Caco-2 (cell line): ENCODE results near the gene RXYLT1. TPM values are rescaled to one million over a fixed set of nuclear protein-coding genes. Genes with fewer than 3 reads are reported as not detected.

ENCODE experiments used
- BruUV-seq: library from RNA; stranded (reverse); fragments of 400-500 nt; replicated peaks from 2 replicates; lab custom pipeline; 2021; lab: Mats Ljungman, UMichigan
- CTCF ChIA-PET: fragments of 300-600 bp; sonication (Branson Sonifier 250); formaldehyde crosslinking; loops from one replicate; lab custom pipeline; 2022; ENCODE audit warnings: antibody characterized with exemption; lab: Charles Lee
- POLR2A ChIA-PET: fragments of 300-600 bp; sonication (Branson Sonifier 250); formaldehyde crosslinking; loops from one replicate; lab custom pipeline; 2022; ENCODE audit warnings: antibody characterized with exemption; lab: Charles Lee
- DNase-seq, 2 experiments: peaks; one replicate each; pipeline versions ENCODE4 v3.0.0 to v3.0.0-alpha.2; 2020 to 2022
- H3K27me3 ChIP-seq: replicated peaks from 2 replicates; pipeline ENCODE4 v1.6.0; 2011; ENCODE audit warnings: low read length; ENCODE audit not compliant: control insufficient read depth, insufficient read depth
- H3K36me3 ChIP-seq: 2 replicates; pipeline ENCODE4 v1.5.1; 2011; ENCODE audit warnings: low read length; ENCODE audit not compliant: control insufficient read depth, insufficient read depth
- H3K4me1 ChIP-seq: fragments of 250-450 bp; sonication (Bioruptor Pico); 2 replicates; pipeline ENCODE4 v1.5.1; 2020; ENCODE audit warnings: mild to moderate bottlenecking
- H3K4me3 ChIP-seq: 2 replicates; pipeline ENCODE4 v1.5.1; 2011; ENCODE audit warnings: low read depth, mild to moderate bottlenecking, control low read depth, low read length
- H3K9me3 ChIP-seq: fragments of 250-450 bp; sonication (Bioruptor Pico); 2 replicates; pipeline ENCODE4 v1.5.1; 2020; ENCODE audit warnings: mild to moderate bottlenecking, moderate library complexity
- H3K27ac Mint-ChIP-seq: one replicate; pipeline ENCODE4 v1.8.0; 2022; ENCODE audit warnings: mixed read lengths; ENCODE audit not compliant: unreplicated experiment
- H3K27me3 Mint-ChIP-seq: one replicate; pipeline ENCODE4 v1.8.0; 2022; ENCODE audit warnings: mixed read lengths; ENCODE audit not compliant: insufficient read depth, unreplicated experiment
- H3K36me3 Mint-ChIP-seq: one replicate; pipeline ENCODE4 v1.8.0; 2022; ENCODE audit warnings: mild to moderate bottlenecking, mixed read lengths; ENCODE audit not compliant: insufficient read depth, unreplicated experiment
- H3K4me1 Mint-ChIP-seq: one replicate; pipeline ENCODE4 v1.8.0; 2022; ENCODE audit warnings: low read depth, mixed read lengths; ENCODE audit not compliant: unreplicated experiment
- H3K4me3 Mint-ChIP-seq: one replicate; pipeline ENCODE4 v1.8.0; 2022; ENCODE audit warnings: mild to moderate bottlenecking, moderate library complexity, mixed read lengths; ENCODE audit not compliant: unreplicated experiment
- H3K9me3 Mint-ChIP-seq: one replicate; pipeline ENCODE4 v1.8.0; 2022; ENCODE audit warnings: mixed read lengths; ENCODE audit not compliant: unreplicated experiment
- CTCF ChIP-seq, 2 experiments: fragments of 200-600 bp in 1 of 2; IDR thresholded peaks; 1 replicate in 1 of 2; 2 replicates in 1 of 2; pipeline versions ENCODE4 v1.5.1 to v1.8.0; 2011 to 2022; ENCODE audit warnings: antibody characterized with exemption in 1 of 2, control low read depth in 1 of 2, inconsistent platforms in 1 of 2, low read depth in 1 of 2, low read length in 1 of 2, mild to moderate bottlenecking in 1 of 2, moderate library complexity in 1 of 2; ENCODE audit not compliant: insufficient read depth in 1 of 2, severe bottlenecking in 1 of 2, unreplicated experiment in 1 of 2
- intact Hi-C: fragments of 100-400 bp; cut with micrococcal nuclease; formaldehyde crosslinking; loops from one replicate; pipeline ENCODE4 v1.10.0; 2022; ENCODE audit not compliant: unreplicated experiment
- total RNA-seq: library from RNA; stranded (reverse); gene quantifications from 2 replicates; pipeline ENCODE4 v1.2.3, GENCODE V29; 2022

Gene RXYLT1
- total RNA-seq, 1 experiment from 2014 or later: 9.1 TPM

DNA sequence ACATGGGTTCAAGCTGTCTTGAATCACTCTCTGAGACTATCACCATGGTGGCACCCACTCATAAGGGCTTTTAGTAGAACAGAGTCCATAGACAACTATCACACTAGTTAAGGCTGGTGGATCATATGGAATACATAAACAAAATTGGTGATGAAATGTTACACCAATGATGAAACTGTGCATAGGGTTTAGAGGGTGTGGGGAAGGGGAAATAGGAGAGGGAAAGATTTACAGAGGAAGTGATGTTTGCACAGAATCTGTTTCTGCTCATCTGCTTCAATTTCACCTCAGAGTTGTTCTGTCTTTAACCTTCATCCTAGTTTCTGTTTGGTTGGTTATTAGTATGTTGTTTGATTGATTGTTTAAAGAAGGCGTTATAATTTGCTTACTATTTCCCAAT is 2.4 kb upstream of the RXYLT1 start:
- Mint-ChIP-seq H3K4me1 (peaks cover 8% of the 10 kb centered on the region), H3K27ac (no peak overlapping the region), H3K4me3 (no peak overlapping the region), H3K9me3 (no peaks in the 10 kb centered on the region), H3K27me3 (peaks cover 13% of the 10 kb centered on the region), H3K36me3 (no peaks in the 10 kb centered on the region)
- Histone ChIP-seq H3K4me1 (no peaks in the 10 kb centered on the region), H3K4me3 (no peak overlapping the region), H3K9me3 (no peaks in the 10 kb centered on the region), H3K27me3 (no peaks in the 10 kb centered on the region), H3K36me3 (no peaks in the 10 kb centered on the region)
- BruUV-seq: no TSS peak
- TF ChIP-seq CTCF (IDR thresholded peaks at IDR 0.05; ENCODE audit: insufficient read depth in 1 of 2, low read depth in 1 of 2, low read length in 1 of 2, severe bottlenecking in 1 of 2, unreplicated experiment in 1 of 2): no peak
- intact Hi-C loops: no loop called here
- ChIA-PET POLR2A (no interaction called here), CTCF (no interaction called here)
- no peak for DNase-seq

DNA sequence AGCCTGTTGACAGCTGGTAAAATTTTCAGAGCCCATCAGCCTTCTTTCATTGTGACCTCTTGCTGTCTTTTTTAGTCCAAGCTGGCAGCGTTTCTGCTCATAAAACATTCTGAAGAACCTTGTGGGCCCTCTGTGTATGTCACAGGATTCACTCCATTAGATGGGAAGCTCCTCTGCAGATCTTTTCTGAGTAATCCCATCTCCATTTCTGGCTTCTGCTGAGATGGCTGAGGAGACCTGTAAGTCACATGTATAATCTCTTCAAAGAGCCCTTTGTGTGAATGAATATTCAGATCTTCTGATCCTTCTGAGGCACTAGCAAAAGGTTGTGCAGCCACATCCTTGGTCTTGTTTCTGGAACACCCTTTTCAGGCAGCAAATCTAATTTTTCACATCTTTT is 2.8 kb downstream of the RXYLT1 start:
- Histone ChIP-seq H3K36me3 (no peaks in the 10 kb centered on the region), H3K4me3 (no peak overlapping the region), H3K27me3 (no peaks in the 10 kb centered on the region), H3K9me3 (no peaks in the 10 kb centered on the region), H3K4me1 (no peaks in the 10 kb centered on the region)
- no peak overlapping the region for H3K27ac Mint-ChIP-seq
- H3K4me3 Mint-ChIP-seq: no peak overlapping the region
- peaks cover 8% of the 10 kb centered on the region for H3K4me1 Mint-ChIP-seq
- peaks cover 16% of the 10 kb centered on the region for H3K36me3 Mint-ChIP-seq
- ChIA-PET CTCF (no interaction called here), POLR2A (no interaction called here)
- DNase-seq: no peak
- intact Hi-C loops: no loop called here
- no TSS peak for BruUV-seq
- no peaks in the 10 kb centered on the region for H3K27me3 Mint-ChIP-seq
- no peaks in the 10 kb centered on the region for H3K9me3 Mint-ChIP-seq
- no peak for TF ChIP-seq CTCF (IDR thresholded peaks at IDR 0.05; ENCODE audit: insufficient read depth in 1 of 2, low read depth in 1 of 2, low read length in 1 of 2, severe bottlenecking in 1 of 2, unreplicated experiment in 1 of 2)

GRCh38 chr12:63787306-63787705 is 7.6 kb downstream of the RXYLT1 start:
- CTCF ChIA-PET: no interaction called here
- no TSS peak for BruUV-seq
- H3K36me3 ChIP-seq: no peaks in the 10 kb centered on the region; the same call in 1 of the 2 replicates
- H3K4me3 Mint-ChIP-seq: no peak overlapping the region
- no peaks in the 10 kb centered on the region for H3K9me3 ChIP-seq
- H3K27ac Mint-ChIP-seq: no peak overlapping the region
- H3K27me3 ChIP-seq: no peaks in the 10 kb centered on the region
- H3K36me3 Mint-ChIP-seq: peaks cover 24% of the 10 kb centered on the region
- POLR2A ChIA-PET: no interaction called here
- H3K9me3 Mint-ChIP-seq: no peaks in the 10 kb centered on the region
- no peak for TF ChIP-seq CTCF (IDR thresholded peaks at IDR 0.05; ENCODE audit: insufficient read depth in 1 of 2, low read depth in 1 of 2, low read length in 1 of 2, severe bottlenecking in 1 of 2, unreplicated experiment in 1 of 2)
- H3K4me1 Mint-ChIP-seq: no peaks in the 10 kb centered on the region
- no peaks in the 10 kb centered on the region for H3K4me1 ChIP-seq
- DNase-seq: no peak
- H3K27me3 Mint-ChIP-seq: no peaks in the 10 kb centered on the region
- no peak overlapping the region for H3K4me3 ChIP-seq
- intact Hi-C loops: no loop called here
